Erythroblast (primary cell): ENCODE measurements around the gene PPARD.

Experiments
- GATA1 ChIP-seq: IDR thresholded peaks from 2 replicates; pipeline ENCODE4 v1.6.1; 2011; ENCODE audit warnings: low read depth, mild to moderate bottlenecking, control low read depth, low read length, moderate library complexity
- POLR2A ChIP-seq: IDR thresholded peaks from 2 replicates; pipeline ENCODE4 v1.6.1; 2011; ENCODE audit warnings: mild to moderate bottlenecking, low read length

DNA sequence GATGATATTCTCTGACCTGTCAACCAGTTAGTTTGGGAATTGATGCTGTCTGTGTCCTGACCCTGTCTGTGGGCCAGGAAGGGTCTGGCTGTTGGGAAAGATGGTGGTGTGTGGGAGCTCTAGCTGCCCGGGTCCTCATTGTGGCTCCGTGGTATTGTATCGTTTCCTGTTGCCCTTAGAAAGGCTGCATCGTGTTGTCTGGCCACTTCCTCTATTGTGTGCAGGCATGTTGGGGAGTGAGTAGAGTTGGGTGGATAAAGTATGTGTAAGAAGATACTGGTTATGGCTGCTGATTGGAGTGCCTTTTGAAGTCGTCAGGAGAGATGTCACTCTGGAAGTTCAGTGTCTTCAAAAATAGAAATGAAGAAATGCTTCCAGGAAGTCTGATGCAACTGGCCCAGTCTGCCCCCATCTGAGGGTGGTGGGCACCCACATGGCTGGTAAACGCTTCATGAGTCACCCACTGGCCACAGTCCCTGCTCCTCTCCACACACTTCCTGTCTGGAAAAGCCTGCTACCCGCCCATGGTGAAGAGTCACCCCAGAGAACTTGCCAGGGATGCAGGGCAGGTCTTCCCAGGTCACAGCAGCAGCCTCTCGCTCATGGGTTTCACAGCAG is 27.9 kb downstream of the PPARD start:
- no peak for TF ChIP-seq POLR2A
- TF ChIP-seq GATA1 = no peak
